AG08396 (cell line): ENCODE measurements around the gene SREBF1.

Experiments used
- DNase-seq: peaks from one replicate; pipeline ENCODE4 v3.0.0; 2012; ENCODE audit warnings: low spot score, mixed read lengths

SREBF1 gene

DNA sequence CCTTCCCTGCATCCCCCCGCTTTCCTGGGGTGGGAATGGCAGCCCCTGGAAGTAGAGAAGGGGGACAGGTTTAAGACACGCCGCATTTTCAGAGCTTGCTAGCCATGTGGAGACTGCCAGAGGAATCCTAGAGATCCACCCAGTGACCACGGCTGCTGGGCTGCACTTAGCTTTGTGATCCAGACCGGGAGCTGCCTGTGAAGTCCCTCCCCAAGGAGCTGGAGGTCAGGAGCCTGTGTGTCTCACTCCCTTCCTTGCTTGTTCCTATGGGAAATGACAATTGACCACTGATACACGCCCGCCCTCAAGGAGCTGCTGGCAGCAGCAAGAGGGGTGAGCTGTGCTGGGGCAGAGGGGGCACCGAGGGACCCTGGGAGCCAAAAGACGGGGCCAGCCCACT lies 73.7 kb downstream of the SREBF1 start:
- no peak for DNase-seq

DNA sequence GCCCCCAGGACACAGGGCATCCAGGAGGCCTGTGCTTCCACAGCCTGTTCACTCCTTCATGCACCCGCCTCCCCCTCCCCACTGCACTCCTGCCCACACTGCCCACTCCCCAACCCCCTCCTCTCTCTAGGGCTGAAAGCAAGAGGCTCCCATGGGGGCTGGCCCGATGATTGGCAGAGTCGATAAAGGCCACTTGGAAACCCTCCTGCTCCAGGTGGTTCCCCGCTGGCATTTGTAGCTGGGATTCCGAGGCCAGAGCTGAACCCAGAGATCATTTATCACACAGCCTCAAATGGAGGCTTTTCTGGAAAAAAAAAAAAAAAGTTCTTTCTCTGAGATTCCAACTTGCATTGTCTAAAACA lies 74.1 kb downstream of the SREBF1 start:
- DNase-seq = no peak
